BJ (cell line): ENCODE data around the gene AOPEP. TPM values are rescaled to one million over a fixed set of nuclear protein-coding genes. Genes with fewer than 3 reads are reported as not detected.
"Not testable (repeated sequence)": the region's sequence is repeated elsewhere in the genome, so short reads cannot be mapped to it uniquely, and the experiment has no call there.

Source experiments
- CTCF ChIA-PET: fragments of 350-600 bp; formaldehyde crosslinking; extraction: SDS; loops from one replicate; lab custom pipeline; 2021; ENCODE audit warnings: antibody characterized with exemption, inconsistent platforms; lab: Yijun Ruan, JAX
- POLR2A ChIA-PET: fragments of 300-600 bp; sonication (Branson Sonifier 250); formaldehyde crosslinking; extraction: SDS; loops from one replicate; lab custom pipeline; 2021; ENCODE audit warnings: antibody characterized with exemption; lab: Charles Lee
- DNase-seq: peaks from one replicate; pipeline ENCODE4 v3.0.0-alpha.2; 2011; ENCODE audit warnings: low read depth
- H3K27me3 ChIP-seq: 2 replicates; pipeline ENCODE4 v1.6.0; 2011; ENCODE audit warnings: low read length; ENCODE audit not compliant: control insufficient read depth, insufficient read depth
- H3K36me3 ChIP-seq: 2 replicates; pipeline ENCODE4 v1.5.1; 2011; ENCODE audit warnings: low read length; ENCODE audit not compliant: control insufficient read depth, insufficient read depth
- H3K4me3 ChIP-seq: 2 replicates; pipeline ENCODE4 v1.5.1; 2011; ENCODE audit warnings: low read depth, mild to moderate bottlenecking, control low read depth, low read length
- polyA plus RNA-seq: library from polyadenylated mRNA; depleted of rRNA; stranded (reverse); fragments of >200 nt; gene quantifications from 2 replicates; pipeline ENCODE4 v1.2.3, GENCODE V29; 2011
- TF ChIP-seq, protein P1 (sequence below): IDR thresholded peaks from 2 replicates; pipeline ENCODE4 v1.5.1; 2011; ENCODE audit warnings: low read depth, mild to moderate bottlenecking, control low read depth, inconsistent platforms, low read length, moderate library complexity; ENCODE audit not compliant: insufficient read depth

Gene AOPEP
- polyA plus RNA-seq, 1 experiment, result 52.1 TPM

DNA sequence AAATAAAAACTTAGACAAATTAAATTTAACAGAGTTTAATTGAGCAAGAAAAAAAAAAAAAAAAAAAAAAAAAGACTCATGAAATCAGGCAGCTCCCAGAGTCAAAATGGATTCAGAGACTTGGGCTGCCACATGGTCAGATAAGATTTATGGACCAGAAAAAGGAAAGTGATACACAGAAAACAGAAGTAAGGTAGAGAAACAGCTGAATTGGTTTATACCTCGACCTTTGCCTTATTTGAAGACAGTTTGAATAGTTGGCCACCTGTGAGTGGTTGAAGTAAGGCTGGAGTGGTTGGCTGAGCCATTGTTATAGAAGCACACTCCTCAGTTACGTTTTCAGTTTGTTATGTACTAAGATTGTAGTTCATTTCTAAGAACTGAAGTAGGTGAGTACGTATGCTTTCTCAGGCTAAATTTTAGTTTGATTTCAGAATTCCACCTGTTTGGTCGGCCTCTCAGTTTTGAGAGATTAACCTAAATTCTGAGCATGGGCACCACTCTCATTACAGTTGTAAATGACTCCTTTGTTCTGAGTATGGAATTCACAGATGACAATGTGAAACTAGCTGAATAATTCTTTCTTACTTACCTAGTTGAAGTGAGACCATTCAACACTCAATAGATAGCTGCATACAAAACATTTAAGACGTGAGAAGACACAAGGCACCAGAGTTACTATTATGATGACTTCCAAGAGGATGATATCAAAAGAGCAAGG is 149.0 kb downstream of the AOPEP start:
- ChIA-PET CTCF (no interaction called here), POLR2A (no interaction called here)
- TF ChIP-seq, protein P1, sequence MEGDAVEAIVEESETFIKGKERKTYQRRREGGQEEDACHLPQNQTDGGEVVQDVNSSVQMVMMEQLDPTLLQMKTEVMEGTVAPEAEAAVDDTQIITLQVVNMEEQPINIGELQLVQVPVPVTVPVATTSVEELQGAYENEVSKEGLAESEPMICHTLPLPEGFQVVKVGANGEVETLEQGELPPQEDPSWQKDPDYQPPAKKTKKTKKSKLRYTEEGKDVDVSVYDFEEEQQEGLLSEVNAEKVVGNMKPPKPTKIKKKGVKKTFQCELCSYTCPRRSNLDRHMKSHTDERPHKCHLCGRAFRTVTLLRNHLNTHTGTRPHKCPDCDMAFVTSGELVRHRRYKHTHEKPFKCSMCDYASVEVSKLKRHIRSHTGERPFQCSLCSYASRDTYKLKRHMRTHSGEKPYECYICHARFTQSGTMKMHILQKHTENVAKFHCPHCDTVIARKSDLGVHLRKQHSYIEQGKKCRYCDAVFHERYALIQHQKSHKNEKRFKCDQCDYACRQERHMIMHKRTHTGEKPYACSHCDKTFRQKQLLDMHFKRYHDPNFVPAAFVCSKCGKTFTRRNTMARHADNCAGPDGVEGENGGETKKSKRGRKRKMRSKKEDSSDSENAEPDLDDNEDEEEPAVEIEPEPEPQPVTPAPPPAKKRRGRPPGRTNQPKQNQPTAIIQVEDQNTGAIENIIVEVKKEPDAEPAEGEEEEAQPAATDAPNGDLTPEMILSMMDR, result no peak
- Histone ChIP-seq H3K36me3 (no peaks in the 10 kb centered on the region), H3K27me3 (no peaks in the 10 kb centered on the region), H3K4me3 (no peak overlapping the region)
- no peak for DNase-seq

DNA sequence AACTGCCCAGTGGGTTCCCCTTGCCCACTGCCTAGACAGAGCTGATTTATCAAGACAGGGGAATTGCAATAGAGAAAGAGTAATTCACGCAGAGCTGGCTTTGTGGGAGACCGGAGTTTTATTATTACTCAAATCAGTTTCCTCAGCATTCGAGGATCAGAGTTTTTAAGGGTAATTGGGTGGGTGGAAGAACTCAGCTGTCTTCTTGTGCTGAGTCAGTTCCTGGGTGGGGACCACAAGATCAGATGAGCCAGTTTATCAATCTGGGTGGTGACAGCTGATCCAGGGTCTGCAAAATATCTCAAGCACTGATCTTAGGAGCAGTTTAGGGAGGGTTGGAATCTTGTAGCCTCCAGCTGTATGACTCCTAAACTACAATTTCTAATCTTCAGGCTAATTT is 152.3 kb downstream of the AOPEP start:
- H3K4me3 ChIP-seq, H3K27me3 ChIP-seq, POLR2A ChIA-PET, DNase-seq, H3K36me3 ChIP-seq: not testable (repeated sequence)
- CTCF ChIA-PET, result interaction anchor here (1.1 to 2.6 kb wide), 3 partner anchors 11 to 197 kb away, joined by 3 to 12 read pairs (median 4); no protein-coding TSS in a partner anchor

DNA sequence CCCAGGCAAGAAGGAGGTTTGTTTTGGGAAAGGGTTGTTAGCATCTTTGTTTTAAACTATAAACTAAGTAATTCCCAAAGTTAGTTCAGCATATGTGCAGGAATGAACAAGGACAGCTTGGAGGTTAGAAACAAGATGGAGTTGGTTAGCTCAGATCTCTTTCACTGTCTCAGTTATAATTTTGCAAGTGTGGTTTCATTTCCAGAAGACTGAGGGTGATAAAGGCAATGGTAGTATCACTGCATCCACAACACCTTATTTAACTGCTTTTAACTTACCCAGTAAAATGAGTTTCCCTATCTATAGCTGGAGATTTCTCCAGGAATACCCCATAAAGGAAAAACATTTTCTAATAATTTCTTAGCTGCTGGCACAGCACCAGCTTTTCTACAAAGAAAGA is 152.7 kb downstream of the AOPEP start:
- POLR2A ChIA-PET, result no interaction called here
- no peak overlapping the region for H3K4me3 ChIP-seq

DNA sequence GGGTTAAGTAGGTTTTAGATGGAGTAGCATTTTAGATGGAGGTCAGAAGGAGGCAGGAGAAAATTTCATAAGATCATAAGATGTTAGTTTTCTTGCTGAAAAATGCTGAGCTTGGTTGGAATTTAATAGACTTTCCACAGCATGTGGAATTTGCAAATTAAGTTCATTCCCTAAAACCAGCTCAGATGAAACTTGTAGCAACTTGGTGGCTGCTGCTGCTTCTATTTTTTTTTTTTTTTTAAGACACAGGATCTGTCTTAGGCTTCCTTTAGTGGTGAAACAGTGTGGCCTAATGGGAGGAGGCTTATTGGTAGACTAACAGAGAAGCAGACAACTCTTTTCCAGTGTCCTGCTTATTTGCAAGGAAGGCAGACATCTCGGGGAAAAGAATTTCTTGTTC is 154.5 kb downstream of the AOPEP start:
- peak; percentile 54 for DNase-seq
- no peaks in the 10 kb centered on the region for H3K27me3 ChIP-seq
- no peaks in the 10 kb centered on the region for H3K36me3 ChIP-seq
- no peak overlapping the region for H3K4me3 ChIP-seq
- TF ChIP-seq, protein P1, result no peak
- POLR2A ChIA-PET, result interaction anchor here (0.6 kb wide), 6 partner anchors 13 to 1001 kb away, joined by 3 to 9 read pairs (median 3); no protein-coding TSS in a partner anchor
- CTCF ChIA-PET, result interaction anchor here (0.9 to 2.6 kb wide), 4 partner anchors 33 to 200 kb away, joined by 3 to 12 read pairs (median 4); no protein-coding TSS in a partner anchor

More for the DNA sequence above, 152.7 kb downstream of the AOPEP start:
- DNase-seq, result no peak
- CTCF ChIA-PET, result interaction anchor here (1.0 to 2.6 kb wide), 4 partner anchors 11 to 198 kb away, joined by 3 to 12 read pairs (median 4); no protein-coding TSS in a partner anchor
- Histone ChIP-seq H3K36me3 (no peaks in the 10 kb centered on the region), H3K27me3 (no peaks in the 10 kb centered on the region)
- TF ChIP-seq, protein P1, result no peak

DNA sequence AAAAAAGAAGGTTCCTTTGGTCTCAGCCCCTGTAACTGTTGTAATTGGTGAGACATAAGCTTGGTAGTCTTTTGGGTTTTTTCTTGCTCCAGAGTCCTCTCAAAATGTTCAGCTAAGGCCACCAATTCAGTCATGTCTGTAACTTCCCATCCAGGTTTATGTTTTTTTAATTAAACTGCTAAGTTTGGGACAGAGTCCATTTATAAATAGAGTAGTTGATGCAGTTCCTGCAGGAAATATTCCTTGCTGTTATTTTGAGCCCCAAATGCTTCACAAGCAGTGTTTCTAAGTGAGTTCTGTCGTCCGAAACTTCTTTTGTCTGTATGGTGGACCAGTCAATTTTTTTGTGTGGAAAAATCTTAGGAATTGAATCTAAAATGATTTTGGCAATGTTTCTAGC is 155.0 kb downstream of the AOPEP start:
- Histone ChIP-seq H3K36me3 (no peaks in the 10 kb centered on the region), H3K4me3 (no peak overlapping the region), H3K27me3 (no peaks in the 10 kb centered on the region)
- TF ChIP-seq, protein P1, result no peak
- POLR2A ChIA-PET, result no interaction called here
- CTCF ChIA-PET, result interaction anchor here (1.2 to 1.3 kb wide), 3 partner anchors 31 to 99 kb away, joined by 3 to 4 read pairs (median 4); no protein-coding TSS in a partner anchor
- no peak for DNase-seq
